HG02981 (cell line): Measurements from ENCODE around the gene YY1.

Experiments
- ATAC-seq: cut with Tn5 transposase; IDR thresholded peaks from one replicate; pipeline ENCODE4 v1.9.1; 2021; ENCODE audit warnings: mild to moderate bottlenecking, moderate library complexity; ENCODE audit not compliant: unreplicated experiment

YY1 gene

GRCh38 chr14:100330388-100330931 is 91.5 kb downstream of the YY1 start:
- no peak for ATAC-seq

GRCh38 chr14:100332071-100332639 is 93.2 kb downstream of the YY1 start:
- ATAC-seq: no peak
